Endometrial microvascular endothelial cells (primary cell): ENCODE data around the gene ARMC2. TPM values are rescaled to one million over a fixed set of nuclear protein-coding genes. Genes with fewer than 3 reads are reported as not detected.
"Not testable (repeated sequence)": the region's sequence is repeated elsewhere in the genome, so short reads cannot be mapped to it uniquely, and the experiment has no call there.

ENCODE experiments used
- in situ Hi-C: cut with HindIII; loops from 2 replicates; pipeline ENCODE4 v1.10.0; 2017; ENCODE audit warnings: low sequenced_read_pairs, low pct_unique_long_range_greater_than_20kb; ENCODE audit errors: inconsistent ontology term
- total RNA-seq: library from RNA; depleted of rRNA; stranded (reverse); fragments of >200 nt; gene quantifications from one replicate; pipeline ENCODE4 v1.2.3, GENCODE V29; 2015; ENCODE audit errors: inconsistent ontology term

The ARMC2 gene
- total RNA-seq, 1 donor from 2014 or later: 1.0 TPM

GRCh38 chr6:108961985-108962384 is 113.8 kb downstream of the ARMC2 start:
- in situ Hi-C loops: no loop called here

GRCh38 chr6:108966251-108966650 is 118.0 kb downstream of the ARMC2 start:
- in situ Hi-C loops: no loop called here

GRCh38 chr6:108966855-108967755 is 118.9 kb downstream of the ARMC2 start:
- in situ Hi-C loops: no loop called here

- in situ Hi-C loops: no loop called here
These were observed 120.4 kb downstream of the ARMC2 start for GRCh38 chr6:108968325-108969316.

- in situ Hi-C loops: no loop called here
These were observed 121.6 kb downstream of the ARMC2 start for GRCh38 chr6:108969776-108970175.

- in situ Hi-C loops: no loop called here
These were observed 126.0 kb downstream of the ARMC2 start for GRCh38 chr6:108974201-108974600.

GRCh38 chr6:108978638-108979037 is 130.4 kb downstream of the ARMC2 start:
- in situ Hi-C loops: not testable (repeated sequence)

- in situ Hi-C loops: no loop called here
These were observed 134.2 kb downstream of the ARMC2 start for GRCh38 chr6:108982154-108983113.

GRCh38 chr6:108983151-108983550 is 134.9 kb downstream of the ARMC2 start:
- in situ Hi-C loops: no loop called here

- in situ Hi-C loops: no loop called here
These were observed 137.1 kb downstream of the ARMC2 start for GRCh38 chr6:108985301-108985700.

- in situ Hi-C loops: no loop called here
These were observed 138.9 kb downstream of the ARMC2 start for GRCh38 chr6:108987156-108987555.

GRCh38 chr6:108988296-108988695 is 140.1 kb downstream of the ARMC2 start:
- in situ Hi-C loops: no loop called here

GRCh38 chr6:108988765-108989164 is 140.5 kb downstream of the ARMC2 start:
- in situ Hi-C loops: no loop called here

GRCh38 chr6:108989700-108990099 is 141.5 kb downstream of the ARMC2 start:
- in situ Hi-C loops: no loop called here

GRCh38 chr6:108993876-108994275 is 145.7 kb downstream of the ARMC2 start:
- in situ Hi-C loops: no loop called here

- in situ Hi-C loops: no loop called here
These were observed 147.1 kb downstream of the ARMC2 start for GRCh38 chr6:108995296-108995695.

GRCh38 chr6:108996208-108996607 is 148.0 kb downstream of the ARMC2 start:
- in situ Hi-C loops: no loop called here

GRCh38 chr6:108998485-108998884 is 150.3 kb downstream of the ARMC2 start:
- in situ Hi-C loops: no loop called here
